Activated naive CD4-positive, alpha-beta T cell treated with anti-CD3 and anti-CD28 coated beads, Interleukin-2, amount 50 U/mL, for 24 hours (primary cell): ENCODE measurements around the gene COL8A1.
"Not testable (repeated sequence)": the region's sequence is repeated elsewhere in the genome, so short reads cannot be mapped to it uniquely, and the experiment has no call there.

Experiments used
- H3K27ac Mint-ChIP-seq: one replicate; pipeline ENCODE4 v1.8.0; 2021; ENCODE audit warnings: mild to moderate bottlenecking, mixed read lengths
- H3K27me3 Mint-ChIP-seq: one replicate; pipeline ENCODE4 v1.8.0; 2021; ENCODE audit warnings: mixed read lengths
- H3K36me3 Mint-ChIP-seq: one replicate; pipeline ENCODE4 v1.8.0; 2021; ENCODE audit warnings: mixed read lengths
- H3K4me1 Mint-ChIP-seq: one replicate; pipeline ENCODE4 v1.8.0; 2021; ENCODE audit warnings: mixed read lengths
- H3K4me3 Mint-ChIP-seq: one replicate; pipeline ENCODE4 v1.8.0; 2021; ENCODE audit warnings: mild to moderate bottlenecking, mixed read lengths
- H3K9me3 Mint-ChIP-seq: one replicate; pipeline ENCODE4 v1.8.0; 2021; ENCODE audit warnings: mixed read lengths

The COL8A1 gene

DNA sequence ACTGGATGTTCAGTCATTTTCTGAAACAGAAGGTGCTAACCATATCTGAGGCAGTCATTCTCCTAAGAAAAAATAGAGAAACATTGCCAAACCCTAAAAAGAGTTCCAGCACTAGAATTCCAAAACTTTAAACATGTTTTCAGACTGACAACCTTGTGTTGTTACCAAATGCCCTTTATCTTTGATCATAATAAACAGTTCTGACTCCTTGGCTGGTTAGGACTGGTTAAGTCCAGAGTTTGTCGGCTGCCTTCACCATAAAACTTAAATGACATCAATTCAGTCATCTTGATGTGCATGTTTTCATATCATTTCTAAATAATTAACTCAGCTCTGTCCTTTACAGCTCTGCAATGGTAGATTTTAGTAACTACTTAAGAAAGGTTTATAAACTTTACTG is 68.0 kb downstream of the COL8A1 start:
- no peaks in the 10 kb centered on the region for H3K4me1 Mint-ChIP-seq
- no peak overlapping the region for H3K27ac Mint-ChIP-seq
- no peak overlapping the region for H3K4me3 Mint-ChIP-seq
- peaks cover 5% of the 10 kb centered on the region for H3K27me3 Mint-ChIP-seq
- H3K36me3 Mint-ChIP-seq, result no peaks in the 10 kb centered on the region
- H3K9me3 Mint-ChIP-seq, result no peaks in the 10 kb centered on the region

DNA sequence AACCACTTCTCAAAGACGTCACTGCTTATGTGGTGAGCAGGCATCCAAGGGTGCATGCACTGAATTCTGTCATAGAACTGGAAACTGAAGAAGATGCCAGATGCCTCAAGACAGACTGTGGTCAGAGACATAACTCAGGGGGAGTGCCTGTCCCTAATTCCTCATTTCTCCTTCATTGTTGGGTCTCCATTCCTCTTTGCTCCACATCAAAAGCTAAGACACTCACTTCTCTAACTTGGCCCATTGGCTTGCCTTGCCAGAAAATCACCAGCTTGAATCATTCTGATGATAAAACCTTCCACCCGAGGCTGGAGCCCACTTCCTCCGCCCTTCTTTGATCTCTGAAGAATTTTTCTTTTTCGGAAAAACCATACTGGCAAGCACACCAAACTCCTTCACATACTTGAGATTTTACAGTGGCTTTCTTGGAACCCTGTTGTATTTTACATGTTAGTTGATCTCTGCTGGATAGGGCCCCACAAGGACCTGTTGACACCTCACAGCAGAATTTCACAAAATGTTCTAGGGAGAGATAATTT is 69.9 kb downstream of the COL8A1 start:
- H3K4me3 Mint-ChIP-seq, result no peak overlapping the region
- H3K36me3 Mint-ChIP-seq, result no peaks in the 10 kb centered on the region
- no peaks in the 10 kb centered on the region for H3K9me3 Mint-ChIP-seq
- peaks cover 4% of the 10 kb centered on the region for H3K27me3 Mint-ChIP-seq
- no peak overlapping the region for H3K27ac Mint-ChIP-seq
- H3K4me1 Mint-ChIP-seq, result no peaks in the 10 kb centered on the region

DNA sequence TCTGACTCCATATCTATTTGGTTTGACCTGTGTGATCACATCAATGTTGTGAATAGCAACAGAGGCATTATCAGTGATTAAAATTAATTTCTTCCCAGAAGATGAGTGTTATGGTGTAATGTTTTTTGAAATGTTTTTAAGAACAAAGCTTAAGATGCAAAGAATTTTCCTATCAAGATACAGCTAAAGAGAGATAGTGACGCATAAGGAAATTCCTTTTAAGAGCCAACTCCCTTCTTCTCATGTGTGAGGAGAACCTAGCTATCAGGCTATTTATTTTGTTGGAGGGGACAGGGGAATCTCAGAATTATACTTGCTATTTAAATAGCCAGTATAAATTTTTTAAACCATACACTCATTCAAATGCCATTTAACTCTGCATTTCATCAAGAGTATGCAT is 71.3 kb downstream of the COL8A1 start:
- no peaks in the 10 kb centered on the region for H3K9me3 Mint-ChIP-seq
- no peak overlapping the region for H3K4me3 Mint-ChIP-seq
- no peaks in the 10 kb centered on the region for H3K4me1 Mint-ChIP-seq
- H3K27ac Mint-ChIP-seq, result no peak overlapping the region
- H3K27me3 Mint-ChIP-seq, result peaks cover 4% of the 10 kb centered on the region
- H3K36me3 Mint-ChIP-seq, result no peaks in the 10 kb centered on the region

DNA sequence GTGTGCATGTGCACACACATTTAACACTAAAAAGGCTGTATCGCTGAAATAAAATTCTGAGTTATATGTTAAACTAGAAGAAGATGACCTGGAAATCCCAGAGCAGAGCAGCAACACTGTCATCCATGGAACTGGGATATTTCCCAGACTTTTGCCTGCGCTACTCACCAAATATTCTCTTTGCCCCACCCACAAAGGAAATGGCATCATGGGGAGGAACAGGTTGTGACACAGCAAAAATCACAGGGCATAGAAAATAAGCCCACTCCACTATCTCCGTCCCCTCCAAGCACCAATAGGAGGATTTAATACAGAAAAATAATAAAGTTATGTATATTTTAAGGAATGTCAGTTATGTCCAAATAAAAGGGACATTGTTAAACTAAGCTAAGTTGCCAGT is 71.7 kb downstream of the COL8A1 start:
- H3K36me3 Mint-ChIP-seq, result no peaks in the 10 kb centered on the region
- H3K4me1 Mint-ChIP-seq, result no peaks in the 10 kb centered on the region
- H3K27ac Mint-ChIP-seq, result no peak overlapping the region
- H3K9me3 Mint-ChIP-seq, result no peaks in the 10 kb centered on the region
- no peak overlapping the region for H3K4me3 Mint-ChIP-seq
- peaks cover 4% of the 10 kb centered on the region for H3K27me3 Mint-ChIP-seq

DNA sequence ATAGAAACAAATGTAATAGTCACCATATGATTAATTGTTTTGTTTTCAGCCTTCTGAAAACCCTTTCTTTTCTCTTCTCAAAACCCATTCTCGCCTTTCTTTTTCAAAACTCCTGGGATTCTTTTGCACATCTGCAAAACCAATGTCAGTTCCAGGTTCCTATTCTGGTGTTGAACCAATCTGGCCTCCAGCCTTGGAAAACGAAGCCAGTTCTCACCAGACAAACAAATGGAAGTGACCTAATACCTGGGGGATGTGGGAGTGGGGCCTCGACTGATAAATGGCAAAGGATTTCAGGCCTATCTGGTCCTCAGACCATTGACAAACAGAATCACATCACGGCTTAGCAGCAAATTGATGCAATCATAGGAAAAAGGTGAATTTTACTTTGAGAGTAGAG is 73.0 kb downstream of the COL8A1 start:
- no peaks in the 10 kb centered on the region for H3K4me1 Mint-ChIP-seq
- no peak overlapping the region for H3K4me3 Mint-ChIP-seq
- peaks cover 6% of the 10 kb centered on the region for H3K27me3 Mint-ChIP-seq

DNA sequence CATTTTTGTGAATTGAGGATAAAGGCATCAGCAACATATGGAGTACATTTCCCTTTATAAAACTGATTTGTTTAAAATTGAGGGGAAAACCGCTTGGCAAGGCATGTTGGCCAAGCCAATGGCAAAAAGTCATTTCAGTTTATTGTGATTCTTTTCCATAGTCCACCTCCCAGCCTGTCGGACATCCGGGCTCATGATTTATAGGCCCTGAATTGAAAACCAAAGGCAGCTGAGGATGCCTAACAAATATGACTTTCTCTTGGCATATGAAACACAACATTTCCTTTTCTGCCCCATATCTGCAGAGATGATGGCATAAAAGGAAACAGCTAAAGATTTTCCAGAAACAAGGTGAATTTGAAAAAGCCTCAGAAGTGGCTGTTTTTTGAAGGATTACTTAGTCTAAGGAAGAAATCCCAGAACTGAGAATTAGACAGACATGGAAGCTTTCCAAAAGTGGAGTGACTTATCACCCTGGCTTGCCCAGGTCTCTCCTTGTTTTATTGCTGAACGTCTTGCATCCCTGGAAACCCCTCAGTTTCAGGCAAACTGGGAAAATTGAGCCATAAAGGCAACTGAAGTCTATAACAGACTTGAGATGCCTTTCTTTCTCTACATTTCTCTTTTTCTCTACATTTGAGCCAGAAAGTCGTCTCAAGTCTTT is 74.0 kb downstream of the COL8A1 start:
- peaks cover 6% of the 10 kb centered on the region for H3K27me3 Mint-ChIP-seq
- H3K9me3 Mint-ChIP-seq, result no peaks in the 10 kb centered on the region
- H3K4me3 Mint-ChIP-seq, result no peak overlapping the region
- no peak overlapping the region for H3K27ac Mint-ChIP-seq
- no peaks in the 10 kb centered on the region for H3K36me3 Mint-ChIP-seq
- H3K4me1 Mint-ChIP-seq, result no peaks in the 10 kb centered on the region

More for the DNA sequence above, 73.0 kb downstream of the COL8A1 start:
- H3K36me3 Mint-ChIP-seq, result no peaks in the 10 kb centered on the region
- H3K27ac Mint-ChIP-seq, result no peak overlapping the region
- H3K9me3 Mint-ChIP-seq, result no peaks in the 10 kb centered on the region

DNA sequence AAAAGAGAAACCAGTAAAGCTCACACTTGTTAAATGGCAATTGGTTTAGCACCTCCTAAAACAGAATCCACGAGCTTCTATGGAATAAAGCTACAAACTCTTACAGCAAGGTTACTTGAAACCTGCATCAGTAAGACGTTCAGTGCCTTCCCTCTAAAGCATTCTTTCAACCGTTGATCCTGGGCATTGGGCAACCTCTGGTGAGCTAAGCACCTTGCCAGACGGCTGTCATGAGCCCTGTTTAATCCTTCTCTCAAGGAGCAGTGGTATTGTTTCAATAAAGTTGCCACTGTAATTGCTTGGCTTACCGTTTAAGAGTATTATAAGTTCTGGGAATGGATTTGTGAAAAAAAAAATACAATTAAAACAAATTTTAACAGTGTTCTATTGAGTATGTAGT is 75.0 kb downstream of the COL8A1 start:
- Mint-ChIP-seq H3K27me3 (peaks cover 6% of the 10 kb centered on the region), H3K9me3 (no peaks in the 10 kb centered on the region), H3K4me3 (no peak overlapping the region), H3K27ac (no peak overlapping the region), H3K36me3 (no peaks in the 10 kb centered on the region), H3K4me1 (no peaks in the 10 kb centered on the region)

DNA sequence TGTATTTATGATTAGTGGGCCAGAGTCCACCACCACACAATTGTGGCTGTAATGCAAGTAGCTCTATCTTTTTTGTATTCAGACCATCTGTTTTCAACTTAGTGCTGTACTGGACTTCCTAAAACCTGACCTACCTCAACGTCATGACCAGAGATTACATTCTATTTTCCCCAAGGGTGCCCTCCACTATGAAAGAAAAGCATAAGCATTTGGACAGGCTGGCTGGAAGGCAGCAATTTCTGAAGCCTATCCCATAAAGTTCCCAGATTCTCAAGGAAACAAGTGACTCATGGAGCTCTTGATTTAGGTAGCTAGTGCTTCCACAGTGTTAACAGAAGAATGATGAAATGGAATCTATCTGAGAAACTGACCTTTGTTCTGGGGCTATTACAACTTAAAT is 75.8 kb downstream of the COL8A1 start:
- H3K36me3 Mint-ChIP-seq, result no peaks in the 10 kb centered on the region
- H3K4me3 Mint-ChIP-seq, result no peak overlapping the region
- H3K9me3 Mint-ChIP-seq, result no peaks in the 10 kb centered on the region
- H3K4me1 Mint-ChIP-seq, result no peaks in the 10 kb centered on the region
- no peak overlapping the region for H3K27ac Mint-ChIP-seq
- peaks cover 6% of the 10 kb centered on the region for H3K27me3 Mint-ChIP-seq

DNA sequence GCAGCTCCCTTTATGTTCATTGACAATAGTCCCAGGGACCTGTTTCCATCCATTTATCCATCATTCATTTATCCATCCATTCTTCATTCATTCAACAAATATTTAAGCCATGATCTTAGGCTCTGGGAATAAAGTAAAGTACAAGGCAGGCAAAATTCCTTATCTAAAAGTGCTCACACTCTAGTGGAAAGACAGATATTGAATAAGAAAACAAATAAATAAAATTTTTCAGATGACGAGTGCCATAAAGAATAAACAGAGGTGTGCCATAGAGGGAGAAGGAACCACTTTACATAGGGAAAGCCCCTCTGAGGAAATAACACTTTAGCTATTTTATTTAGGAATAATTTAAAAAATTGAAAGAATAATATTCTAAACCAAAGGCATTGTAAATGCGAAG is 76.2 kb downstream of the COL8A1 start:
- no peaks in the 10 kb centered on the region for H3K4me1 Mint-ChIP-seq
- no peak overlapping the region for H3K27ac Mint-ChIP-seq
- no peaks in the 10 kb centered on the region for H3K36me3 Mint-ChIP-seq
- H3K27me3 Mint-ChIP-seq, result peaks cover 5% of the 10 kb centered on the region
- H3K9me3 Mint-ChIP-seq, result no peaks in the 10 kb centered on the region
- H3K4me3 Mint-ChIP-seq, result no peak overlapping the region

DNA sequence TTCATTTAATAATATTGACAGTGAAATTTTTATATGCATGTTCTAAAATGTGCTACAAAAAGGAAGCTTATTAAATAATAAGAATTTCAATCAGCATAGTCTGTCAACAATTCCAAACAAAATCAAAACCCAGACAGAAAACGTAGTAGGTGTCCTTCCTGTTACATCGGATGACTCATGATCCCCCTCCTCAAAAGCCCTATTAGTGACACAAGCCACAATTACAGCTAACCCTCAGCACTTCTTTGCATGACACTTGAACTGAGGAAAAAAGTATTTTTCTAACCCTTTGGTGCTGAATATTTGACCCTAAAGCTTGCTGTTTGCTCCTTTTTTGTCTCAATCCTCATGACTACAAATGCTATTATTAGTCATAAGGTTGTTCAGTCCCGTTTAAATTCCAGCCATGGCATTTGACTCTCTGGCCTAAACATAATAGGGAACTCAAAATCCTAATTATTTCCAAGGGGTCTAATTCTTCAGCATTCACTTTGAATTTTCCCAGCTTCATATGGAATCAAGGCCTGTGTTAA is 78.1 kb downstream of the COL8A1 start:
- Mint-ChIP-seq H3K9me3 (no peaks in the 10 kb centered on the region), H3K27ac (no peak overlapping the region), H3K4me1 (no peaks in the 10 kb centered on the region), H3K36me3 (no peaks in the 10 kb centered on the region), H3K27me3 (peaks cover 2% of the 10 kb centered on the region), H3K4me3 (no peak overlapping the region)

DNA sequence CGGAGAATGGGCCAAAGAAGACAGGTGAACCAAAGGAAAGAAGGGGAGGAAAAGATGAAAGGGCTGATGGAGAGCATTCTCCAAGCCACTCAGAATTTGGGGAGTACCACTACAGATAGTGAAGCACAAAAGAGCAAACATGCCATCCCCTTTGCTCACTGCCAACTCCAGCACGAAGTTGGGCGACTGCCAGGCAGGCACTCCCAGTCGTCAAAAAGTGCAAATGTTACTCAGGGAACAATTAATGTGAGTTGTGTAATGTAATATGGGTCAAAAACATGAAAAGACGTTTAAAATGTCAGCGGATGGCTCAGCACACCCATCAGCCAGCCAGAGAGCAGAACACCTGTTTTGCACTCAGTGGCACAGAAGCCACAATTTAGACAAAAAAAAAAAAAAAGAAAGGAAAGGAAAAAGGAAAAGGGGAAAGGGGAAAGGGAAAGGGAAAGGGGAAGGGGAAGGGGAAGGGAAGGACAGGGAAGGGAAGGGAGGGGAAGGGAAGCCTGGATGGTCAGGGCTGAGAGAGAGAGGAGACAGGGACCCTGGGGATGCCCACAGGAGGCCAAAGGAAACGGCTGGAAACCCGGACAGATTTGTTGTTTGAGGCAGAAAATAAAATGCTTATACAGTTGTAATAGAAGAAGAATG is 82.7 kb downstream of the COL8A1 start:
- Mint-ChIP-seq H3K4me1 (no peaks in the 10 kb centered on the region), H3K4me3 (no peak overlapping the region), H3K36me3 (no peaks in the 10 kb centered on the region), H3K9me3 (no peaks in the 10 kb centered on the region), H3K27ac (no peak overlapping the region), H3K27me3 (peaks cover 2% of the 10 kb centered on the region)

DNA sequence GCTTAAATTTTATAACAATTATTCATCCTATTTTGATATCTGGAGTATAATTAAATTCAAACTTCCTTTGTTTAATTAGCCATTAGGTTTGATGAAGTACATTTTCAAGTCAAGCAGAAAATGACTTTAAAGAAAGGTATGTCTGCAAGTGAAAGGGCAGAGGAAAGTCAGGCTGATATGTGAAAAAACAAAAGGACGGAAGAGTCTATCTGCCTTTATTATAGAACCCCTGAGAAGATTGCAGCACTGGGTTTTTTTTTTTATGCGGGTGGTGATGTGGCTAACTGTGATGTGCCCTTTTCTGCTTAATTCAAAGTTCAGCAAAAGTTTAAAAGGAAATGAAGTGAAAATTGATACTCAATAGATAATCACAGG is 83.2 kb downstream of the COL8A1 start:
- Mint-ChIP-seq H3K27ac (no peak overlapping the region), H3K4me3 (no peak overlapping the region), H3K4me1 (no peaks in the 10 kb centered on the region), H3K27me3 (peaks cover 2% of the 10 kb centered on the region), H3K36me3 (no peaks in the 10 kb centered on the region), H3K9me3 (no peaks in the 10 kb centered on the region)

DNA sequence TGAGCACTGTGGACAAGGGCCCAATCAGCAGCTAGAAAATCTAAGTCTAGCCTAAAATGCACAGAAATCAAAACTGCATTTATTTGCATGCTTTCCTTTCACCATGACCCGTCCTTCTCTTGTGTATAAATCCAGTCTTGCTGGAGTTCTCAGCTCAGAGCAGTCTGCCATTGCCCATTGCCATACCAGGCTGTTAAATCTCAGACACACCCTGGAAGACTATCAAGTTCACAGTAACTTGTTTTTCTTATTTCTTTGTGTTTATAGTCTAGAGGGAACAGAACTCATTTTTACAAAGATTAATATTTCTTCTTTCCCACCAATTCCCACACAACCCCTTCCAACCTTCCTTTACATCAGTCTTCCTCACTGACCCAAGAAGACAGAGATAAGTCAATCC is 85.9 kb downstream of the COL8A1 start:
- no peaks in the 10 kb centered on the region for H3K4me1 Mint-ChIP-seq
- no peaks in the 10 kb centered on the region for H3K9me3 Mint-ChIP-seq
- no peak overlapping the region for H3K27ac Mint-ChIP-seq
- H3K27me3 Mint-ChIP-seq, result peaks cover 2% of the 10 kb centered on the region
- H3K36me3 Mint-ChIP-seq, result no peaks in the 10 kb centered on the region
- H3K4me3 Mint-ChIP-seq, result no peak overlapping the region

DNA sequence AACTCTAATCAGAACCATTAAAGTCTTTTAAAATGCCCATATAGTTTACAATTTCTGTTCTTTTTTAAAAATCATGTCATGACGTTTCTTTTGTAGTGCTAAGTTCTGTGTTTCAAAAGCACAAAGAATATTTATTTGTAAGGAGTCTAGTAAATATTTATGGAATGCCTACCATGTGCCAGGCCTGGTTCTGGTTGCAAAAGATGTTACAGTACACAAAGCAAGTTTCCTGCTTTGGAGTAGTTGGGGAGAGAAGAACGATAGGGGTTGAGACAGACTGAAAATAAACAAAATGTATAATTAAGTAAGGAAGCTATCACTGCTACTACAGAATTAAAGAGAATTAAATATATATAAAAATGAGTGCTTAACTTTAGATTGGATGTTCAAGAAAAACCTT is 92.5 kb downstream of the COL8A1 start:
- H3K9me3 Mint-ChIP-seq, result no peaks in the 10 kb centered on the region
- no peaks in the 10 kb centered on the region for H3K4me1 Mint-ChIP-seq
- peaks cover 2% of the 10 kb centered on the region for H3K27me3 Mint-ChIP-seq
- H3K36me3 Mint-ChIP-seq, result no peaks in the 10 kb centered on the region
- no peak overlapping the region for H3K27ac Mint-ChIP-seq
- H3K4me3 Mint-ChIP-seq, result no peak overlapping the region

DNA sequence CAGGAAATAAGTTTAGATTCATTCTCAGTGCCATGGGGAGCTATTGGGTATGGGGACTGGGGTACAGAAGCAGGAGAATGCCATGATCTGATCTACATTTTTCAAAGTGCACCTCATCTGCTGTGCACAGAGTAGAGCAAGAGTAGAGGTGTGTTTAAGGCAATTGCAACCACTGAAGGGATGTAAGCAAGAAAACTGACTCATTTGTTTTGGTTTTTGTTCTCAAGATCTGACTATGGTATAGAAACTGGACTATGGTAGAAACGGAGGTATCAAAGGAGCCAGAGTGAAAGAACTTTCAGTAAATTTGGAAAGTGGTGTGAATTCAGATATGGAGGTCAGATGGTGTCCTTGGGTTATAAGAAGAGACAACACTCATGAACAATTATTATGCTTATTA is 93.1 kb downstream of the COL8A1 start:
- no peaks in the 10 kb centered on the region for H3K9me3 Mint-ChIP-seq
- H3K36me3 Mint-ChIP-seq, result no peaks in the 10 kb centered on the region
- no peaks in the 10 kb centered on the region for H3K27me3 Mint-ChIP-seq
- no peaks in the 10 kb centered on the region for H3K4me1 Mint-ChIP-seq
- no peak overlapping the region for H3K27ac Mint-ChIP-seq
- no peak overlapping the region for H3K4me3 Mint-ChIP-seq

DNA sequence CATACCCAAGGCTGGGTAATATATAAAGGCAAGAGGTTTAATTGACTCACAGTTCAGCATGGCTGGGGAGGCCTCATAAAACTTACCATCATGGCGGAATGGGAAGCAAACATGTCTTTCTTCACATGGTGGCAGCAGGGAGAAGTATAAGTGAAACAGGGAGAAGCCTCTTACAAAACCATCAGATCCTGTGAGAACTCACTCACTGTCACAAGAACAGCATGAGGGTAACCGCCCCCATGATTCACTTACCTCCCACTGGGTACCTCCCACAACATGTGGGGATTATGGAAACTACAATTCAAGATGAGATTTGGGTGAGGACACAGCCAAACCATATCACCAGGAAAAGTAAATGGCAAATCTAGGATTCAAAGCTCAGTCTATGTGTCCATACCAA is 102.0 kb downstream of the COL8A1 start:
- H3K27ac Mint-ChIP-seq, H3K27me3 Mint-ChIP-seq, H3K4me3 Mint-ChIP-seq, H3K36me3 Mint-ChIP-seq, H3K4me1 Mint-ChIP-seq, H3K9me3 Mint-ChIP-seq: not testable (repeated sequence)
